DMS53 (cell line): ENCODE measurements around the gene VAV2.

Experiments used
- DNase-seq: peaks from one replicate; lab custom pipeline; 2025; lab: John Stamatoyannopoulos, UW

Gene VAV2

GRCh38 chr9:133874659-133875058 lies 117.5 kb downstream of the VAV2 start:
- DNase-seq = no peak

GRCh38 chr9:133874060-133874657 lies 118.0 kb downstream of the VAV2 start:
- DNase-seq = no peak

GRCh38 chr9:133873461-133873891 lies 118.6 kb downstream of the VAV2 start:
- DNase-seq = no peak

- no peak for DNase-seq
These were observed 119.1 kb downstream of the VAV2 start for GRCh38 chr9:133873009-133873408.

GRCh38 chr9:133870598-133871595 lies 121.2 kb downstream of the VAV2 start:
- no peak for DNase-seq

- no peak for DNase-seq
These were observed 122.3 kb downstream of the VAV2 start for GRCh38 chr9:133869674-133870405.

GRCh38 chr9:133868203-133868602 lies 123.9 kb downstream of the VAV2 start:
- DNase-seq = no peak

GRCh38 chr9:133866946-133867345 lies 125.2 kb downstream of the VAV2 start:
- DNase-seq = no peak

- DNase-seq = no peak
These were observed 128.1 kb downstream of the VAV2 start for GRCh38 chr9:133864011-133864410.

- DNase-seq = no peak
These were observed 128.9 kb downstream of the VAV2 start for GRCh38 chr9:133863257-133863592.

GRCh38 chr9:133862585-133863256 lies 129.4 kb downstream of the VAV2 start:
- no peak for DNase-seq

- no peak for DNase-seq
These were observed 130.4 kb downstream of the VAV2 start for GRCh38 chr9:133861692-133862091.

- no peak for DNase-seq
These were observed 131.0 kb downstream of the VAV2 start for GRCh38 chr9:133861086-133861485.

- DNase-seq = no peak
These were observed 133.4 kb downstream of the VAV2 start for GRCh38 chr9:133858771-133859170.

GRCh38 chr9:133857639-133858038 lies 134.5 kb downstream of the VAV2 start:
- no peak for DNase-seq

GRCh38 chr9:133856798-133857197 lies 135.3 kb downstream of the VAV2 start:
- no peak for DNase-seq

- DNase-seq = no peak
These were observed 136.2 kb downstream of the VAV2 start for GRCh38 chr9:133855802-133856521.

- DNase-seq = no peak
These were observed 136.8 kb downstream of the VAV2 start for GRCh38 chr9:133855371-133855770.

- no peak for DNase-seq
These were observed 137.4 kb downstream of the VAV2 start for GRCh38 chr9:133854765-133855164.

- no peak for DNase-seq
These were observed 138.1 kb downstream of the VAV2 start for GRCh38 chr9:133854048-133854447.

GRCh38 chr9:133853331-133853730 lies 138.8 kb downstream of the VAV2 start:
- DNase-seq = no peak
